ENCODE measurements around the gene EIF4G3. TPM values are rescaled to one million over a fixed set of nuclear protein-coding genes. Genes with fewer than 3 reads are reported as not detected.
"Not testable (repeated sequence)": the region's sequence is repeated elsewhere in the genome, so short reads cannot be mapped to it uniquely, and the experiment has no call there.

EIF4G3 gene
- total RNA-seq, 2 experiments from 2014 or later, result 47.0 to 55.0 TPM

GRCh38 chr1:21060523-21060922 is 116.2 kb downstream of the EIF4G3 start:
- no peak overlapping the region for H3K27ac Mint-ChIP-seq
- CTCF ChIA-PET, result no interaction called here
- H3K27me3 Mint-ChIP-seq, result no peaks in the 10 kb centered on the region
- POLR2A ChIA-PET, result interaction anchor here (0.6 kb wide), 1 partner anchor 11 kb away, joined by 3 read pairs; no protein-coding TSS in a partner anchor
- DNase-seq (no peak), ATAC-seq (no peak)
- no peaks in the 10 kb centered on the region for H3K4me1 Mint-ChIP-seq
- no peak overlapping the region for H3K4me3 Mint-ChIP-seq
- H3K36me3 Mint-ChIP-seq (ENCODE audit: low read depth), result peaks cover 2% of the 10 kb centered on the region
- no peaks in the 10 kb centered on the region for H3K9me3 Mint-ChIP-seq (ENCODE audit: low read depth)
- intact Hi-C loops (cut with DNase I, micrococcal nuclease), result no loop called here

- CTCF ChIA-PET, result interaction anchor here (1.0 kb wide), 2 partner anchors 11 to 57 kb away, joined by 3 read pairs; no protein-coding TSS in a partner anchor
- no peak for ATAC-seq
- DNase-seq, result no peak
These were observed 117.7 kb downstream of the EIF4G3 start for GRCh38 chr1:21059021-21059420.

DNA sequence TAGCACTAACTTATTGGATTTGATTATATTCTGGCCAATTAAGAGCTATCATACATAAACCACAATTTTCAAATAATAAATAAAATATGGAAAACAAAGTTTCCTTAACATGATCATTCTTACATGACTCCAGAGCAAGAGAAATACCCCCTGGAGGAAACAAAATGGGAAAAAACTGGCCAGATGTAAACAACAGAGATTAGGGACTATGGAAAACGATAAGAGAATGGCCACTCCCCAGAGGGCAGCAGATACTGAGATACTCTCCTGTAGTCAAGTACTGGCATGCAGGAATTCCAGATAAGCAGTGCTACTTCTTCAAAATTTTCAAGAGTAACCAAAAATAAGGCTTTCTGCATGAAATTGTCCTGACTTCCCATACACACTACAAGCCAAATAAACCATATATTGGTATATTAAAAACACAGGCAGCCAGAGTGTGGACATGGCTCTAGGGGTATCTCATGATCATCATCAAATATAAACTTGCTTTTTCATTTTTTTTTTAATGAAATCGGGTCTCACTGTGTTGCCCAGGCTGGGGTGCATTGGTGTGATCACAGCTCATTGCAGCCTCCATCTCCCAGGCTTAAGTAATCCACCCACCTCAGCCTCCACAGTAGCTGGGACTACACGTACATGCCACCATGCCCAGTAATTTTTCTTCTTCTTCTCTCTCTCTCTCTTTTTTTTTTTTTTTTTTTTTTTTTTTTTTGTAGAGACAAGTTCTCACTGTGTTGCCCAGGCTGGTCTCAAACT is 118.5 kb downstream of the EIF4G3 start:
- ChIA-PET CTCF (interaction anchor here (0.5 kb wide), 1 partner anchor 130 kb away, joined by 3 read pairs; no protein-coding TSS in a partner anchor), POLR2A (interaction anchor here (0.7 kb wide), 1 partner anchor 9 kb away, joined by 3 read pairs; no protein-coding TSS in a partner anchor)
- Mint-ChIP-seq H3K4me3 (no peak overlapping the region), H3K27ac (no peak overlapping the region), H3K27me3 (no peaks in the 10 kb centered on the region), H3K36me3 (ENCODE audit: low read depth) (peaks cover 2% of the 10 kb centered on the region), H3K9me3 (ENCODE audit: low read depth) (no peaks in the 10 kb centered on the region), H3K4me1 (no peaks in the 10 kb centered on the region)
- DNase-seq (no peak), ATAC-seq (no peak)
- intact Hi-C loops (cut with DNase I, micrococcal nuclease), result no loop called here

More at GRCh38 chr1:21059021-21059420, 117.7 kb downstream of the EIF4G3 start:
- Mint-ChIP-seq H3K27me3 (no peaks in the 10 kb centered on the region), H3K27ac (no peak overlapping the region), H3K36me3 (ENCODE audit: low read depth) (peaks cover 2% of the 10 kb centered on the region), H3K9me3 (ENCODE audit: low read depth) (no peaks in the 10 kb centered on the region), H3K4me3 (no peak overlapping the region), H3K4me1 (no peaks in the 10 kb centered on the region)
- intact Hi-C loops (cut with DNase I, micrococcal nuclease), result no loop called here
- POLR2A ChIA-PET, result no interaction called here

DNA sequence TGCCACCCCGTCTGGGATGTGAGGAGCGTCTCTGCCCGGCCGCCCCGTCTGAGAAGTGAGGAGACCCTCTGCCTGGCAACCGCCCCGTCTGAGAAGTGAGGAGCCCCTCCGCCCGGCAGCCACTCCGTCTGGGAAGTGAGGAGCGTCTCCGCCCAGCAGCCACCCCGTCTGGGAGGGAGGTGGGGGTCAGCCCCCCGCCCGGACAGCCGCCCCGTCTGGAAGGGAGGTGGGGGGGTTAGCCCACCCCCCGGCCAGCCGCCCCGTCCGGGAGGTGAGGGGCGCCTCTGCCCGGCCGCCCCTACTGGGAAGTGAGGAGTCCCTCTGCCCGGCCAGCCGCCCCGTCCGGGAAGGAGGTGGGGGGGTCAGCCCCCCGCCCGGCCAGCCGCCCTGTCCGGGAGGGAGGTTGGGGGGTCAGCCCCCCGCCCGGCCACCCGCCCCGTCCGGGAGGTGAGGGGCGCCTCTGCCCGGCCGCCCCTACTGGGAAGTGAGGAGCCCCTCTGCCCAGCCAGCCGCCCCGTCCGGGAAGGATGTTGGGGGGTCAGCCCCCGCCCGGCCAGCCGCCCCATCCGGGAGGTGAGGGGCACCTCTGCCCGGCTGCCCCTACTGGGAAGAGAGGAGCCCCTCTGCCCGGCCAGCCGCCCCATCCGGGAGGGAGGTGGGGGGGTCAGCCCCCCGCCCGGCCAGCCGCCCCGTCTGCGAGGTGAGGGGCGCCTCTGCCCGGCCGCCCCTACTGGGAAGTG is 123.3 kb downstream of the EIF4G3 start:
- POLR2A ChIA-PET, ATAC-seq: not testable (repeated sequence)

DNA sequence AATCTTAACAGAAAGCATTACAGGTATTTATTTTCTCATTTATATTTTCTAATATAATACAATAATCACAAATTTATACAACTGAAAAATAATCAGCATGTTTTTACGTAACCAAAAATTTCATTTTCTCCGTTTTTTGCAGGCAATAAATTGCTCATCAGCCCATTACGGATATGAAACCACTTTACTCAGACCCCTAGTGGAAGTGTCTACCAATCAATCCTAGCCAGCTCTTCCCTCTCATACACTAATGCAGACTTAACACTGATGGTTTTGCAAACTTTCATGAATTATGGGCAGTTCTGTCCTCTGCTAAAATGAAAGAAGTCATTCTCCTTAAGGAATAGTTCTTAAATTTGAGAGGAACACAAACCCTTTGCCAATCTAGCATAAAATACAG is 124.7 kb downstream of the EIF4G3 start:
- H3K4me1 Mint-ChIP-seq, result no peaks in the 10 kb centered on the region
- H3K27ac Mint-ChIP-seq, result no peak overlapping the region
- no peak for ATAC-seq
- intact Hi-C loops (cut with DNase I, micrococcal nuclease), result no loop called here
- no peak for DNase-seq
- H3K36me3 Mint-ChIP-seq (ENCODE audit: low read depth), result peaks cover 13% of the 10 kb centered on the region
- H3K9me3 Mint-ChIP-seq (ENCODE audit: low read depth), result no peaks in the 10 kb centered on the region
- H3K27me3 Mint-ChIP-seq, result no peaks in the 10 kb centered on the region
- no peak overlapping the region for H3K4me3 Mint-ChIP-seq
- CTCF ChIA-PET, result no interaction called here
- POLR2A ChIA-PET, result no interaction called here

More for the DNA sequence above, 123.3 kb downstream of the EIF4G3 start:
- H3K4me1 Mint-ChIP-seq; DNase-seq; H3K4me3 Mint-ChIP-seq; H3K36me3 Mint-ChIP-seq (ENCODE audit: low read depth); CTCF ChIA-PET; intact Hi-C loops (cut with DNase I, micrococcal nuclease); H3K27me3 Mint-ChIP-seq; H3K27ac Mint-ChIP-seq; H3K9me3 Mint-ChIP-seq (ENCODE audit: low read depth): not testable (repeated sequence)

DNA sequence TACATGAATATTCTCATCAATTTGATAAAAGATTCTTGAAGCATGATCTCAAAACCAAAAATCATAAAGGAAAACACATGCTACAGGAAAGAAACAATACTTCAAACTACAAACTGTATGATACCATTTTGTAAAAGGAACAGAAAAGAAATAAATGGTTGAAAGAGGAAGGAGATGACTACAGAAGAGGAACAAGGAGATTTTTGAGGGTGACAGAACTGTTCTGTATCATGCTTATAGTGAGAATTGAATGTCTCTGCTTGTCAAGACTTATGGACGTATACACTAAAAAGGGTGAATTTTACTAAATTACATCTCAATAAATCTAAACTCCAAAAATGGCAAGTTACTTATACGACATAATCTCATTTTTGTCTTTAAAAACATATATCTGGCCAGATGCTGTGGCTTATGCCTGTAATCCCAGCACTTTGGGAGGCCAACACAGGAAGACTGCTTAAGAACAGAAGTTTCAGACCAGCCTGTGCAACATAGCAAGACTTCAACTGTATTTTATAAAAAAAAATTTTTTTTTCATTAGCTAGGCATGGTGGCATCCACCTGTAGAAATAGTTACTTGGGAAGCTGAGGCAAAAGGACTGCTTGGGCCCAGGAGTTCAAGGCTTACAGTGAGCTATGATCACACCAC is 125.4 kb downstream of the EIF4G3 start:
- Mint-ChIP-seq H3K9me3 (ENCODE audit: low read depth) (no peaks in the 10 kb centered on the region), H3K36me3 (ENCODE audit: low read depth) (peaks cover 13% of the 10 kb centered on the region), H3K27me3 (no peaks in the 10 kb centered on the region), H3K4me3 (no peak overlapping the region), H3K27ac (no peak overlapping the region), H3K4me1 (no peaks in the 10 kb centered on the region)
- POLR2A ChIA-PET, result no interaction called here
- CTCF ChIA-PET, result interaction anchor here (2.1 kb wide), 1 partner anchor 144 kb away, joined by 7 read pairs; no protein-coding TSS in a partner anchor
- ATAC-seq (no peak), DNase-seq (no peak)
- intact Hi-C loops (cut with DNase I, micrococcal nuclease), result no loop called here

GRCh38 chr1:21050031-21050430 is 126.7 kb downstream of the EIF4G3 start:
- ChIA-PET CTCF (interaction anchor here (1.2 to 2.1 kb wide), 3 partner anchors 16 to 145 kb away, joined by 3 to 7 read pairs (median 3); no protein-coding TSS in a partner anchor), POLR2A (no interaction called here)
- no peaks in the 10 kb centered on the region for H3K27me3 Mint-ChIP-seq
- ATAC-seq, result no peak
- H3K9me3 Mint-ChIP-seq (ENCODE audit: low read depth), result no peaks in the 10 kb centered on the region
- no peak overlapping the region for H3K4me3 Mint-ChIP-seq
- intact Hi-C loops (cut with DNase I, micrococcal nuclease), result no loop called here
- H3K4me1 Mint-ChIP-seq, result no peaks in the 10 kb centered on the region
- no peak overlapping the region for H3K27ac Mint-ChIP-seq
- DNase-seq, result no peak
- peaks cover 17% of the 10 kb centered on the region for H3K36me3 Mint-ChIP-seq (ENCODE audit: low read depth)

DNA sequence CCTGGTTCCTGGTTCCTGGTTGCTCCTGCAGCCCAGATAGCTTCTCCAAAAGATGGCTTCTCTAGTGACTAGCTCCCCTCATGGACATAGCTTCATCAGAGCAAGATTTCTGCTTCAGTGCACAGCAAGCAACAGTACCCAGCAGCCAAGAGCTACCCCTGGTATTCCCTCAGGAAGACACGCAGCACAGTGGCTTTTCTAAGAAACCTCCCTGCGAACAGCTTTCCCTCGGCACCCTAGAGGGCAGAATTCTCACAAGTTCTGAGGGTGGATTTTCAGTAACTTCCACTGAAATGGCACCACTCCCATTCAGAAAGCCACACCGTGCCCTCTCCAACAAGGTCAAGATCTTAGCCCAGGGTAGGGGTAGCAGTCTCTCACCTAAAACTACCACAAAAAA is 128.2 kb downstream of the EIF4G3 start:
- Mint-ChIP-seq H3K4me3 (no peak overlapping the region), H3K9me3 (ENCODE audit: low read depth) (no peaks in the 10 kb centered on the region), H3K36me3 (ENCODE audit: low read depth) (peaks cover 19% of the 10 kb centered on the region), H3K4me1 (no peaks in the 10 kb centered on the region), H3K27me3 (no peaks in the 10 kb centered on the region), H3K27ac (no peak overlapping the region)
- intact Hi-C loops (cut with DNase I, micrococcal nuclease), result no loop called here
- DNase-seq (no peak), ATAC-seq (no peak)
- ChIA-PET POLR2A (no interaction called here), CTCF (no interaction called here)

- ATAC-seq (no peak), DNase-seq (no peak)
- peaks cover 4% of the 10 kb centered on the region for H3K4me1 Mint-ChIP-seq
- no peaks in the 10 kb centered on the region for H3K9me3 Mint-ChIP-seq (ENCODE audit: low read depth)
- no peak overlapping the region for H3K4me3 Mint-ChIP-seq
- ChIA-PET POLR2A (no interaction called here), CTCF (interaction anchor here (0.6 kb wide), 1 partner anchor 753 kb away, joined by 3 read pairs; no protein-coding TSS in a partner anchor)
- H3K27me3 Mint-ChIP-seq, result no peaks in the 10 kb centered on the region
- H3K27ac Mint-ChIP-seq, result no peak overlapping the region
- intact Hi-C loops (cut with DNase I, micrococcal nuclease), result no loop called here
- H3K36me3 Mint-ChIP-seq (ENCODE audit: low read depth), result peaks cover 22% of the 10 kb centered on the region
These were observed 130.6 kb downstream of the EIF4G3 start for GRCh38 chr1:21046132-21046531.

- ChIA-PET POLR2A (no interaction called here), CTCF (no interaction called here)
- no peak for ATAC-seq
- H3K4me1 Mint-ChIP-seq, result peaks cover 4% of the 10 kb centered on the region
- H3K27me3 Mint-ChIP-seq, result no peaks in the 10 kb centered on the region
- H3K4me3 Mint-ChIP-seq, result no peak overlapping the region
- no peak for DNase-seq
- intact Hi-C loops (cut with DNase I, micrococcal nuclease), result no loop called here
- H3K27ac Mint-ChIP-seq, result no peak overlapping the region
- peaks cover 25% of the 10 kb centered on the region for H3K36me3 Mint-ChIP-seq (ENCODE audit: low read depth)
- no peaks in the 10 kb centered on the region for H3K9me3 Mint-ChIP-seq (ENCODE audit: low read depth)
These were observed 131.3 kb downstream of the EIF4G3 start for GRCh38 chr1:21045351-21045750.

GRCh38 chr1:21042929-21043605 is 133.6 kb downstream of the EIF4G3 start:
- Mint-ChIP-seq H3K9me3 (ENCODE audit: low read depth) (no peaks in the 10 kb centered on the region), H3K27ac (no peak overlapping the region), H3K36me3 (ENCODE audit: low read depth) (peaks cover 14% of the 10 kb centered on the region), H3K27me3 (no peaks in the 10 kb centered on the region), H3K4me3 (no peak overlapping the region), H3K4me1 (peaks cover 4% of the 10 kb centered on the region)
- POLR2A ChIA-PET, result no interaction called here
- DNase-seq (no peak), ATAC-seq (no peak)
- CTCF ChIA-PET, result interaction anchor here (0.6 to 1.2 kb wide), 3 partner anchors 84 to 997 kb away, joined by 3 to 5 read pairs (median 3); no protein-coding TSS in a partner anchor
- intact Hi-C loops (cut with DNase I, micrococcal nuclease), result no loop called here
